Kidney glomerular epithelial cell (primary cell): ENCODE measurements around the gene PKD1.
"Not testable (repeated sequence)": the region's sequence is repeated elsewhere in the genome, so short reads cannot be mapped to it uniquely, and the experiment has no call there.

Experiments
- DNase-seq: peaks from one replicate; lab custom pipeline; 2025; lab: John Stamatoyannopoulos, UW

Gene PKD1

GRCh38 chr16:2150418-2151187 lies 14.9 kb upstream of the PKD1 start:
- DNase-seq, result no peak

- DNase-seq, result no peak
Measured at GRCh38 chr16:2149630-2150417, 14.1 kb upstream of the PKD1 start.

DNA sequence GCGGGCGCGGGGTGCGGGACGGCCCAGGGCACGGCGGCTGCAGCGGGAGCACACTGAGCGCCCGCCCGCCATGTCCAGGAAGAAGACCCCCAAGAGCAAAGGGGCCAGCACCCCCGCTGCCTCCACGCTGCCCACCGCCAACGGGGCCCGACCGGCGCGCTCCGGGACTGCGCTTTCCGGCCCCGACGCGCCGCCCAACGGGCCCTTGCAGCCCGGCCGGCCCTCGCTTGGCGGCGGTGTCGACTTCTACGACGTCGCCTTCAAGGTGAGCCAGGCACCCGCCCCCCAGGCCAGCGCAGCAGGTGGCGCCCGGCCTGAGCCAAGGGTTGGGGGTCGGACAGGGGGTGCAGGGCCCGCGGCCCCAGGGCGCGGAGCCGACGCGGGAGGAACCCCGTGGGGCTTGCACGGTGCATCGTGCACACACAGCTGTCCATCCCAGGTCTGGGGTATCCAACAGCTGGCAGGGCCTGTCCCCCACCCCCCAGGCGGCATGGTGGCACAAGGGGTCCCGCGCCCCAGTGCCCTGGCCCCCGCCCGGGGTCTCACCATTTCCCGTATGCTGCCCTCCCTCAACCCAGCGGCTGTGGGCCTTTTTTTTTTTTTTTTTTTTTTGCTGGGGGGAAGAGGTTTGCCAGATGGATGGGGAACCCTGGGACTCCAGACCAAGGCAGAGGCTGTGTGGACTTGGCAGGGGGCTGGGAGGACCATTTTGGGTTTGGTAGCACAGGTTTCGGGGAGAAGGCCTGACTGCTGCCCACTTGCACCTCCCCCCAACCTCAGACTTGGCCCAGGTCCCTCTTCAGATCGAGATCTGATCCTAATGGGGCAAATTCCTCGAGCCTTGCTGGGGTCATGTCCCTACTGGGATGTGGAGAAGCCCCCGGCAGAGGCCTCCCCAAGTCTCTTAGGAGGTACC lies 13.3 kb upstream of the PKD1 start:
- DNase-seq, result no peak

- DNase-seq, result peak; percentile 31
Measured at GRCh38 chr16:2147981-2148671, 12.4 kb upstream of the PKD1 start, which contains the start of gene RAB26. Gene RAB26 (plus strand): TSS chr16:2148625. CDS start chr16:2148784, 159 bp downstream.

- no peak for DNase-seq
Measured at GRCh38 chr16:2147378-2147777, 11.7 kb upstream of the PKD1 start.

- no peak for DNase-seq
Measured at GRCh38 chr16:2145843-2146242, 10.1 kb upstream of the PKD1 start.

DNA sequence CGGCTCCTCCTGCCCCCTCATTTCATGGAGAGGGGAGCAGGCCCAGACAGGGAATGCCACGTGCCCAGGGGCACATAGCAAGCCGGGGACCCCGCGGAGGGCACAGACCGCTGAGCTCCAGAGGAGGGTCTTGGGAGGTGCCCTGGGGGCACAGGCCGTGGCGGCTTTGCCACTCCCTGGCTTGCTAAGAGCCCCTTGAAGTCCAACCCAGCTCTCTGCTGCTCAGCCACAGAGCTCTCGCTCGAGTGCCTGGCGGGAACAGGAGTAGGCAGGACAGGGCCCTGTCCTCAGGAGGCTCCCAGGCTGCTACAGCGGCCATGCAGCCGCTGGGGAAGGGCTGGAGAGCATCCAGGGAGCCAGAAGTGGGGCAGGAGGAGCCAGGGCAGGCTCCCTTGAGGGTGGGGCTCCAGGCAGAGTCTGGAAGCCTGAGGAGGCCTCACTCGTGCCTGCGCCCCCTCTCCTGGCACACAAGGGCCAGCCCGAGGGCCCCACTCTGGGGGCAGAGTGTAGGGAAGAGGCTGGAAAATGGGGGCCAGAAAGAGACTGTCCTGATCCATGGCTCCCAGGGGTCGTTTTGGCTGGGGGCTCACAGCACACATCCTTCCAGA lies 8.3 kb upstream of the PKD1 start:
- no peak for DNase-seq

DNA sequence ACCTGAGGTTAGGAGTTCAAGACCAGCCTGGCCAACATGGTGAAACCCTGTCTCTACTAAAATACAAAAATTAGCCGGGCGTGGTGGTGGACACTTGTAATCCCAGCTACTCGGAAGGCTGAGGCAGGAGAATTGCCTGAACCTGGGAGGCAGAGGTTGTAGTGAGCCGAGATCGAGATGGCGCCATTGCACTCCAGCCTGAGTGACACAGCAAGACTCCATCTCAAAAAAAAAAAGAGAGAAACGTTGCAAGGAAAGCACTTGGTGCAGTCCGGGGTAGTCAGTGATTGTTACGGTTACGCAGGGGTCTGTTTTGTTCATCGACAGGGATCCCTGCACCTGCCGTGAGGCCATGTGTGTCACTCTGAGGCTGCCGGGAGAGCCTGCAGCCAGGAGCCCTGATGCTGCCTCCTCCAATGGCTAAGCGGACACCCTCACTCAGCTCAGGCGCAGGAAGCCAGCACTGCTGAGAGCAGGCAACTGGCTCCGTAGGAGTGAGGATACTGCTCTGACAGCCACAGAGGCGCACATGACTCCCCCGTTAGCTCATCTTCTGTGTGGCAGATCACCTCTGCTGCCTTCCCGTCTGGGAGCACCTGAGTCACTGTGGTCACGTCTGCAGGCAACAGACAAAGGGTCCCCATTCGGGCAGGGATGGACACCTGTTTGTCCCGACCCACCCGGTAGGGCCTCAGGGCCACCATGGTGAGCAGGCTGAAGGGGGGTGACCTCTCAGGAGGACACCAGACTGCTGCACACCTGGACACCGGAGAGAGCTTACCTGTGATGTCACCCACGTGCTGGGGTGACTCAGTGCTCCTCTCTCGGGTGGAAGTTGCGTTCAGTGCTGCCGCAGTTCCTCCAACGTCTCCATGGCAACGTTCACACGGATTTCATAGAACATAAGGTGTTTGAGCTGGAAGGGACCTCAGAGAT lies 7.5 kb upstream of the PKD1 start:
- no peak for DNase-seq

DNA sequence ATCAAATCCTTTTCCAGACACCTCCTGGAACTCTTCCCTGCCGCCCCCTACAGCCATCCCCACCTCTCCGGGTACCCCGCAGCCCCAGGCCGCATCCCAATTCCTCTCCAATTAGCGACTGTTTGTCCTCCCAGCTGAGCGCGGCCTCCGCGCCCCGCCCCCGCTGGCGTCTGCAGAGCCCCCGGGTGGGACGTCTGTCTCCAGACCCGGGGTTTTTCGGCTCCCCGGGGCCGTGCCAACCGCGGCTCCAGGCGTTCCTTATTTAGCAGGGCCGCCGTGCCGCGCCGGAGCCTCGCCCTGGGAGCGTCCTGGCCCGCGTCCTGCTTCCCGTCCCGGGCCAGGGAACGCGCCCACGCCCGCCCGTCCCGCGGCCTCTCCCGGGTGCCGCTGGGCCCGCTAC lies 627 bp downstream of the PKD1 start:
- DNase-seq, result not testable (repeated sequence)

GRCh38 chr16:2133797-2134196 lies 1.9 kb downstream of the PKD1 start:
- not testable (repeated sequence) for DNase-seq

GRCh38 chr16:2129890-2130447 lies 5.7 kb downstream of the PKD1 start:
- DNase-seq, result not testable (repeated sequence)

GRCh38 chr16:2129251-2129650 lies 6.4 kb downstream of the PKD1 start:
- not testable (repeated sequence) for DNase-seq

GRCh38 chr16:2127630-2128280 lies 7.9 kb downstream of the PKD1 start:
- DNase-seq, result not testable (repeated sequence)

GRCh38 chr16:2126928-2127556 lies 8.7 kb downstream of the PKD1 start:
- DNase-seq, result not testable (repeated sequence)

DNA sequence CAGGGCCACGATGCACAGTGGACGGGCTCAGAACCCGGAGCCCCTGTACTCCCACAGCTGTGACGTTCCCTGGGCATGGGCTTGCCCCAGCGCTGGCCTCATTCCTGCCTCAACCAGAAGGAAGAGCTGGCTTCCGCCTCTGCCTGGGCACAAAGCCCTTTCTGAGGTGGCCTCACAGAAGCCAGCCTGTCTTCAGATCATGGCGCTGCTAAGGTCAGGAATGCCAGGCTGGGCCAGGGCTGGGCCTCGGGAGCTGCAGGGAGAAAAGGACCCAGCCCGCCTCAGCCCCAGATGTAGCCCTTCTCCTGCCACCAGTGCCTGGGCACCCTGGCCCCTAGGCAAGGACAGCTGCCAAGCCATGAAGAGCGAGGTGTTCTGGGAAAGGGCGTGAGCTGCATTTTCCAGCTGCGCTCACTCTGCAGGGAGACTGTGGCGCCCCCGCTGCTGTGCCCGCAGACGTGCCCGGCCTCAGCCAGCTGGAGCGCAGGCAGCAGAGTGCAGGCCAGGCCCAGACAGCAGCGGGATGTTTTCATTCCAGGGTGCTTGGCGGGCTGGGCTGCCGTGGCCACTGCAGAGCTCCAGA lies 9.4 kb downstream of the PKD1 start:
- DNase-seq, result not testable (repeated sequence)

- not testable (repeated sequence) for DNase-seq
Measured at GRCh38 chr16:2125609-2126008, 10.1 kb downstream of the PKD1 start.

DNA sequence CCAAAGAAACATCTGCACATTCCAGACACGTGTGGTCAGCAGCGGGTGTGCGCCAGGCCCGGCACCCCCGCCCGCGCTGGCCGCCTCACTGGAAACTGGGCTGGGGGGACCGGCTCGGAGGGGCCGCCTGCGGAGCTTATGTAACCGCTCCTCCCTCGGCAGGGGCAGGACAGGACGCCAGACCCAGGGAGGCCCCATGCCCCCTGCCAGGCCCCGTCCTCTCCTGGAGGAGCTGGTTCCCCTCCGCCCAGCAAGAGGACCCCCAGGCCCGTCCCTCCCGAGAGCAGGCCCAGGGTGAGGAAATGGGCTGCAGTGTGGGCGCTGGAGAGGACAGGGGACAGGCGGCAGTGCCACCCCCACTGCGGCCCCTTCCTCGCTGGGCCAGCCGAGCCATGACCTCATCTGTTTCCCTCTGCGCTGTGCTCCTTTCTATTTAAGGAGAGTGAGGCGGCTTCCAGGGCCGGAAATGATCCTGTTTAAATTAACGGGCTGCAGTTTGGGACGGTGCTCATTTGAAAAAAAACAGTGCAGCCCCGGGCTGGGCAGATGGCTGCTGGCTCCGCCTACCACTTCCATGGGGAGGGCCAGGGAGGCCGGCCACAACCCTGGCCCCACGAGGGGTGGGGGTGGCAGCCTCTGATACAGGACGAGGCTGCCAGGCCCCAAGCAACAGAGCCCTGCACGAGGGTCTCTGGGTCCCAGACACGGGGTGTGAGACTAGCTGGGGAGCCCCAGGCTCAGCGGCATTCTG lies 10.8 kb downstream of the PKD1 start:
- not testable (repeated sequence) for DNase-seq

- DNase-seq, result not testable (repeated sequence)
Measured at GRCh38 chr16:2124377-2124693, 11.4 kb downstream of the PKD1 start.
